GM18951 (cell line): ENCODE measurements around the gene KLK3.

ENCODE experiments used
- POLR2A ChIP-seq: IDR thresholded peaks from 4 replicates; pipeline ENCODE4 v1.6.1; 2011; ENCODE audit warnings: mild to moderate bottlenecking; ENCODE audit not compliant: insufficient read length, insufficient read depth; ENCODE audit errors: extremely low read depth
- in situ Hi-C: fragments of 300-500 bp; cut with MboI; formaldehyde crosslinking; loops from one replicate; pipeline ENCODE4 v1.12.0; 2022; ENCODE audit warnings: low sequenced_read_pairs, mixed read lengths, inconsistent platforms; ENCODE audit not compliant: unreplicated experiment

Gene KLK3

DNA sequence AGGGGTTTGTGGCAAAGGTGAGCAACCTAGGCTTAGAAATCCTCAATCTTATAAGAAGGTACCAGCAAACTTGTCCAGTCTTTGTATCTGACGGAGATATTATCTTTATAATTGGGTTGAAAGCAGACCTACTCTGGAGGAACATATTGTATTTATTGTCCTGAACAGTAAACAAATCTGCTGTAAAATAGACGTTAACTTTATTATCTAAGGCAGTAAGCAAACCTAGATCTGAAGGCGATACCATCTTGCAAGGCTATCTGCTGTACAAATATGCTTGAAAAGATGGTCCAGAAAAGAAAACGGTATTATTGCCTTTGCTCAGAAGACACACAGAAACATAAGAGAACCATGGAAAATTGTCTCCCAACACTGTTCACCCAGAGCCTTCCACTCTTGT is 14.8 kb downstream of the KLK3 start:
- in situ Hi-C loops: no loop called here
- TF ChIP-seq POLR2A: no peak

DNA sequence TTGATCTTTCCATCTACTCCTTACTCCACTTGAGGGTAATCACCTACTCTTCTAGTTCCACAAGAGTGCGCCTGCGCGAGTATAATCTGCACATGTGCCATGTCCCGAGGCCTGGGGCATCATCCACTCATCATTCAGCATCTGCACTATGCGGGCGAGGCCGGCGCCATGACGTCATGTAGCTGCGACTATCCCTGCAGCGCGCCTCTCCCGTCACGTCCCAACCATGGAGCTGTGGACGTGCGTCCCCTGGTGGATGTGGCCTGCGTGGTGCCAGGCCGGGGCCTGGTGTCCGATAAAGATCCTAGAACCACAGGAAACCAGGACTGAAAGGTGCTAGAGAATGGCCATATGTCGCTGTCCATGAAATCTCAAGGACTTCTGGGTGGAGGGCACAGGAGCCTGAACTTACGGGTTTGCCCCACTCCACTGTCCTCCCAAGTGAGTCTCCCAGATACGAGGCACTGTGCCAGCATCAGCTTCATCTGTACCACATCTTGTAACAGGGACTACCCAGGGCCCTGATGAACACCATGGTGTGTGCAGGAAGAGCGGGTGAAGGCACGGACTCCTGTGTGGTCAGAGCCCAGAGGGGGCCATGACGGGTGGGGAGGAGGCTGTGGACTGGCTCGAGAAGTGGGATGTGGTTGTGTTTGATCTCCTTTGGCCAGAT is 15.8 kb downstream of the KLK3 start:
- in situ Hi-C loops: no loop called here
- no peak for TF ChIP-seq POLR2A

- TF ChIP-seq POLR2A: no peak
- in situ Hi-C loops: no loop called here
Measured at GRCh38 chr19:50873056-50873455, 18.3 kb downstream of the KLK3 start, which contains the start of gene KLK2. TSS of gene KLK2 (plus strand) at chr19:50873439. CDS start at chr19:50873474, 35 bp downstream.

- TF ChIP-seq POLR2A: no peak
- in situ Hi-C loops: no loop called here
Measured at GRCh38 chr19:50874211-50874610, 19.5 kb downstream of the KLK3 start.

DNA sequence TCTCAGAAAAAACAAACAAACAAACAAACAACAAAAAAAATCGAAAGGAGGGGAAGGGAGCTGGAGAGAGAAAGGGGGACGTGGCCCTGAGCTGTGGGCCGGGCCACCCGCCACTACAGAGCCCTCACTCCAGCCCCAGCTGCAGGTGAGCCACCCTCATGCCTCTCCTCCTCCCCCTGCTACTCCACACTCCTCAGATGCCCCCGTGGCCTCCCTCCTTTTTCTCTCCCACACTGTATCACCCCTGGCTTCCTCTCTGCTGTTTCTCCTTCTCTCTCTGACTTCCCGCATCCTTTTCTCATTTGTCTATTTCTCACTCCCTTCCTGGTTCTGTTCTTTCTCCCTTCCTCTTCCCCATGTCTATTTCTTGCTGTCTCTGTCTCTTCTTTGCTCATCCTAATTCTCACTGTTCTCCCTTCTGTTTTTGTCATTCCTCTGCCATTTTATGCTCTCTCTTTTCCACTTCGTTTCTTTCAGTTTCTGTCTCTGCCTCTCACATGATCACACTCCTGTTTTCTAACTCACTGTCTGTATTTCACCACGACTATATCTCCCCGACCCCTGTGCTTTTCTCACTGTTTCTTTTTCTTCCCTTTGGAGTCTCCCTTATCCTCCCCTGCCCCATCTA is 21.2 kb downstream of the KLK3 start:
- in situ Hi-C loops: no loop called here

GRCh38 chr19:50876456-50876855 is 21.7 kb downstream of the KLK3 start:
- no peak for TF ChIP-seq POLR2A
- in situ Hi-C loops: no loop called here

More for the DNA sequence above, 21.2 kb downstream of the KLK3 start:
- TF ChIP-seq POLR2A: no peak

- in situ Hi-C loops: no loop called here
Measured at GRCh38 chr19:50877338-50877737, 22.6 kb downstream of the KLK3 start.

DNA sequence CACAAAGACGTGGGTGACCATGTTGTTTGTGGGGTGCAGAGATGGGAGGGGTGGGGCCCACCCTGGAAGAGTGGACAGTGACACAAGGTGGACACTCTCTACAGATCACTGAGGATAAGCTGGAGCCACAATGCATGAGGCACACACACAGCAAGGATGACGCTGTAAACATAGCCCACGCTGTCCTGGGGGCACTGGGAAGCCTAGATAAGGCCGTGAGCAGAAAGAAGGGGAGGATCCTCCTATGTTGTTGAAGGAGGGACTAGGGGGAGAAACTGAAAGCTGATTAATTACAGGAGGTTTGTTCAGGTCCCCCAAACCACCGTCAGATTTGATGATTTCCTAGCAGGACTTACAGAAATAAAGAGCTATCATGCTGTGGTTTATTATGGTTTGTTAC is 24.1 kb downstream of the KLK3 start:
- no peak for TF ChIP-seq POLR2A
- in situ Hi-C loops: no loop called here

More at GRCh38 chr19:50877338-50877737, 22.6 kb downstream of the KLK3 start:
- no peak for TF ChIP-seq POLR2A

GRCh38 chr19:50880241-50880640 is 25.5 kb downstream of the KLK3 start:
- in situ Hi-C loops: no loop called here

GRCh38 chr19:50882188-50882587 is 27.5 kb downstream of the KLK3 start:
- in situ Hi-C loops: no loop called here

More at GRCh38 chr19:50880241-50880640, 25.5 kb downstream of the KLK3 start:
- no peak for TF ChIP-seq POLR2A

GRCh38 chr19:50889638-50890037 is 34.9 kb downstream of the KLK3 start:
- no peak for TF ChIP-seq POLR2A
- in situ Hi-C loops: no loop called here

More at GRCh38 chr19:50882188-50882587, 27.5 kb downstream of the KLK3 start:
- no peak for TF ChIP-seq POLR2A

DNA sequence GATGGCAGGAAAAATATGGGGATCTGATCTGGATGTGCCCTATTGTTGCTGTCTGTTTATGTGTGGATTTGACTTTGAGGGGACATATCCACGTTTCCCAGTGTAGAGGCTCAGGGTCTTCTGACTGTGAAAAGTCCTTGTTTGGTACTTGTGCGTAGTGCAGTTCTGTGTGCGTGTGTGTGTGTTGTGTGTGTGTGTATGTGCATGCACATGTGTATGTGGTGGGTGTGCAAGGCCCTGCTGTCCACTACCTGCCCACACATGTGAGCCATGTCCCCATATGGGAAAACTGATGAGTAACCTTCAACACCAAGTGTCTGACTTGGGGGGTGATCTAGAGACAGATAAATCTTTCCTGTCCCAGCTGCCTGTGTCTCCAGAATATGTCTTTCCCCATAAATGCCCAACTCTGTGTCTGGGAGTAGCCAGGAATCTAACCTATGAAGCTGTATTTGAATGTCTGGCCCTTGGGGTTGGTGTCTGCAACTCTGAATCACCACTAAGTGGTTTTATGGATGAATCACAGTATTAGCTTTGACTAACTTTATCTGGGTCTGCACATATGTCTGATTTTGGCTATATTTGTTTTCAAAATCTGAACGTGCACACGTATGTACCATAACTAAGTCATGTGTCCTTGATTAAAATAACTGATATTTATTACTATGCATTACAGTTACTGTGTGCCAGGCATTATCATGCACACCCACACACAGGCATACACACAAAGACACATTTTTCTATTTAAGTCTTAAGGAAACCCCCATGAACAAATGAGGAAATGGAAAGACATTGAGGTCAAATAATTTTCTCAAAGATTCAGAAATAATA is 35.9 kb downstream of the KLK3 start:
- in situ Hi-C loops: no loop called here

DNA sequence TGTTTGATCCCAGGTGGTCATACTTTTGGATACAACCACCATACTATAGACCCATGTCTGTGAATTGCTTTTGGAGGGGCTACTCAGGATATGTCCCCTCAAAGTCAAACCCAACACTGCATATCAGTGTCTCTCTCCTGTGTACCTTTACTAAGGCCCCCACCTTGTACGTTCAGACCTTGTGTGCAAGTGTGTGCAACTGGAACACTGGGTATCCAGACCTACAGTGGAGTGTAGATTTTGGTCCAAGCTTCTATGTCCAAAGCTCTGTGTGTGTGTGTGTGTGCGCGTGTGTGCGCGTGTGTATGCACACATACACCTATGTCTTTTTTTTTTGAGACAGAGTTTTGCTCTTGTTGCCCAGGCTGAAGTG is 36.5 kb downstream of the KLK3 start:
- in situ Hi-C loops: no loop called here
- no peak for TF ChIP-seq POLR2A

More for the DNA sequence above, 35.9 kb downstream of the KLK3 start:
- no peak for TF ChIP-seq POLR2A
